Naive thymus-derived CD4-positive, alpha-beta T cell (primary cell): ENCODE results near the gene ZC3H10. TPM values are rescaled to one million over a fixed set of nuclear protein-coding genes. Genes with fewer than 3 reads are reported as not detected.

Experiments
- ATAC-seq: fragments of 150-1000 bp; cut with Tn5 transposase; 2 replicates; pipeline ENCODE4 v1.10.0; 2021; ENCODE audit warnings: mild to moderate bottlenecking, moderate library complexity
- CTCF ChIA-PET: fragments of 350-600 bp; sonication (Branson Sonifier 250); formaldehyde crosslinking; loops from one replicate; lab custom pipeline; 2021; ENCODE audit warnings: antibody characterized with exemption; lab: Charles Lee
- POLR2A ChIA-PET: fragments of 350-600 bp; sonication (Branson Sonifier 250); formaldehyde crosslinking; loops from one replicate; lab custom pipeline; 2021; ENCODE audit warnings: antibody characterized with exemption, inconsistent platforms; lab: Charles Lee
- DNase-seq, 9 donors: peaks; one replicate each; pipeline versions ENCODE4 v3.0.0 to v3.0.0-alpha.2; 2020 to 2022; ENCODE audit warnings: mixed read lengths in 1 of 9
- H3K27ac ChIP-seq: one replicate; pipeline ENCODE4 v1.7.0; 2013; ENCODE audit warnings: mild to moderate bottlenecking, low read depth, low read length, moderate library complexity
- H3K27me3 ChIP-seq, 2 donors: one replicate each; pipeline ENCODE4 v1.7.0; 2013; ENCODE audit warnings: low read length in 2 of 2, mild to moderate bottlenecking in 2 of 2, moderate library complexity in 2 of 2; ENCODE audit not compliant: control insufficient read depth in 2 of 2, insufficient read depth in 2 of 2
- H3K36me3 ChIP-seq, 3 experiments: 1 replicate in 2 of 3; 2 replicates in 1 of 3; pipeline ENCODE4 v1.7.0; 2013; ENCODE audit warnings: low read length in 3 of 3, mild to moderate bottlenecking in 3 of 3, moderate library complexity in 1 of 3; ENCODE audit not compliant: insufficient read depth in 3 of 3, control insufficient read depth in 2 of 3
- H3K4me1 ChIP-seq, 2 donors: one replicate each; pipeline ENCODE4 v1.7.0; 2013; ENCODE audit warnings: low read length in 2 of 2, mild to moderate bottlenecking in 2 of 2, moderate library complexity in 1 of 2; ENCODE audit not compliant: control insufficient read depth in 2 of 2, insufficient read depth in 2 of 2
- H3K4me3 ChIP-seq: 2 replicates; pipeline ENCODE4 v1.7.0; 2013; ENCODE audit warnings: mild to moderate bottlenecking, low read length
- H3K9me3 ChIP-seq, 3 experiments: 1 replicate in 2 of 3; 2 replicates in 1 of 3; pipeline ENCODE4 v1.7.0; 2013; ENCODE audit warnings: low read length in 3 of 3; ENCODE audit not compliant: control insufficient read depth in 2 of 3
- H3K27ac Mint-ChIP-seq, 9 donors: one replicate each; pipeline ENCODE4 v1.8.0; 2020 to 2022; ENCODE audit warnings: mixed read lengths in 9 of 9, mild to moderate bottlenecking in 8 of 9, moderate library complexity in 5 of 9, inconsistent platforms in 2 of 9
- H3K27me3 Mint-ChIP-seq, 5 donors: one replicate each; pipeline ENCODE4 v1.8.0; 2021 to 2022; ENCODE audit warnings: mixed read lengths in 5 of 5, mild to moderate bottlenecking in 1 of 5
- H3K36me3 Mint-ChIP-seq, 5 donors: one replicate each; pipeline ENCODE4 v1.8.0; 2020 to 2022; ENCODE audit warnings: mixed read lengths in 5 of 5, mild to moderate bottlenecking in 3 of 5, inconsistent platforms in 1 of 5
- H3K4me1 Mint-ChIP-seq, 7 donors: one replicate each; pipeline ENCODE4 v1.8.0; 2020 to 2022; ENCODE audit warnings: mixed read lengths in 7 of 7, mild to moderate bottlenecking in 3 of 7, inconsistent platforms in 1 of 7
- H3K4me3 Mint-ChIP-seq, 10 donors: one replicate each; pipeline ENCODE4 v1.8.0; 2020 to 2022; ENCODE audit warnings: mild to moderate bottlenecking in 10 of 10, mixed read lengths in 10 of 10, moderate library complexity in 6 of 10, inconsistent platforms in 2 of 10
- H3K9me3 Mint-ChIP-seq, 11 donors: one replicate each; pipeline ENCODE4 v1.8.0; 2020 to 2022; ENCODE audit warnings: mixed read lengths in 11 of 11, mild to moderate bottlenecking in 4 of 11, inconsistent platforms in 1 of 11, moderate library complexity in 1 of 11
- intact Hi-C, 2 donors: fragments of 100-400 bp; cut with micrococcal nuclease; formaldehyde crosslinking; loops; one replicate each; pipeline ENCODE4 v1.15.1; 2023
- polyA plus RNA-seq, 2 donors: library from polyadenylated mRNA; unstranded; fragments of 300-500 nt; fragmentation: Illumina TruSeq; gene quantifications; one replicate each; pipeline ENCODE4 v1.2.3, GENCODE V29; 2021
- total RNA-seq, 6 experiments: library from RNA in 5 of 6; stranded (reverse) in 5 of 6; gene quantifications; 1 replicate in 5 of 6; 2 replicates in 1 of 6; pipeline ENCODE4 v1.2.3 and lab custom pipeline; 2021 to 2026

Gene ZC3H10
- total and polyA plus RNA-seq, 7 experiments from 2014 or later, result 2.4 to 16.3 (median 8.5) TPM

DNA sequence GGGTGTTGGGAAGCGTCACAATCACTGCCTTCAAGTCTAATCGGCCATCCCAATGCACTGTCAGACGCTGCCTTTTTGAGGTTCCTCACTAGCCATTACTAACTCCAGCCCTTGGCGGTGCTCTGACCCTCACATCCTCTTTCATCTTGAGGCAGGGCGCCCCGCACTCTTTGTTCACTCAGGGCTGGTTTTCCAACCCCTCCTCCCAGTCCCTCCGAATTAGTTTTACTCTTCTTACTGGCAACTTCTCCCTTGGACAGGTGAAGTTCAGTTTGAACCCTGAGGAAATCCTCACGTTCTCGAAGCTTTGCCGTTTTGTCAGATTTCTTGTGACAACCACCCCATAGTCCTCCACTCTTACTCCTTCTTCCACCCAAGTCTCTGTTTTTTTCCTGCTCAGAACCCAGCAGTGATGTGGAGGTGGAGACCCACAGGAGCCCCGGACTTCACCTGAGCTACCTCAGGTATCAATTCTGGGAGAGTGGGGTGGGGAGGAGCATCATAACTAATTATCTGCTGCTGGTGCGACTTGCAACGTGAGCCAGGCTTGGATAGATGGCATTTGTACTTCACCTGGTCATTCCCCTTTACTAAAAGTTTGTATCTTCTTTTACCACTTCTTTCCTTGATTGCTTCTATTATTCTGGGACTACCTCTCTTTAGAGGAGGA, 757 bp downstream of the ZC3H10 start:
- Histone ChIP-seq H3K36me3 (peaks cover 0 to 22% (median 0%) of the 10 kb centered on the region in 3 experiments), H3K4me1 (peaks cover 24 to 25% of the 10 kb centered on the region in 2 donors), H3K27ac (peak overlapping the region; percentile 93), H3K9me3 (no peaks in the 10 kb centered on the region), H3K27me3 (no peaks in the 10 kb centered on the region), H3K4me3 (peak overlapping the region; percentile 95)
- Mint-ChIP-seq H3K36me3 (peaks cover 7 to 25% (median 19%) of the 10 kb centered on the region in 5 donors), H3K27ac (peak overlapping the region; percentile 89 to 99 (median 98)), H3K27me3 (no peaks in the 10 kb centered on the region), H3K4me3 (peak overlapping the region; percentile 87 to 100 (median 96)), H3K9me3 (peaks cover 0 to 5% (median 0%) of the 10 kb centered on the region in 11 donors), H3K4me1 (peaks cover 24 to 49% (median 36%) of the 10 kb centered on the region in 7 donors)
- intact Hi-C loops, result loop anchor here (1.0 to 10.0 kb wide), 33 partner anchors 7 to 1623 kb away; partner anchors contain the start of genes ANKRD52 (in 2 of the 2), COQ10A (in 2 of the 2), MYL6 (in 2 of the 2) and MYL6B (in 2 of the 2)
- ChIA-PET POLR2A (interaction anchor here (0.8 to 7.6 kb wide), 36 partner anchors 9 to 375 kb away, joined by 3 to 230 read pairs (median 5); partner anchors contain the start of genes ANKRD52, CNPY2, ESYT1 and GDF11), CTCF (interaction anchor here (0.5 to 13.4 kb wide), 24 partner anchors 9 to 380 kb away, joined by 3 to 193 read pairs (median 5); partner anchors contain the start of genes ANKRD52, ESYT1, MYL6 and PA2G4)
- no peak for ATAC-seq
- no peak for DNase-seq

DNA sequence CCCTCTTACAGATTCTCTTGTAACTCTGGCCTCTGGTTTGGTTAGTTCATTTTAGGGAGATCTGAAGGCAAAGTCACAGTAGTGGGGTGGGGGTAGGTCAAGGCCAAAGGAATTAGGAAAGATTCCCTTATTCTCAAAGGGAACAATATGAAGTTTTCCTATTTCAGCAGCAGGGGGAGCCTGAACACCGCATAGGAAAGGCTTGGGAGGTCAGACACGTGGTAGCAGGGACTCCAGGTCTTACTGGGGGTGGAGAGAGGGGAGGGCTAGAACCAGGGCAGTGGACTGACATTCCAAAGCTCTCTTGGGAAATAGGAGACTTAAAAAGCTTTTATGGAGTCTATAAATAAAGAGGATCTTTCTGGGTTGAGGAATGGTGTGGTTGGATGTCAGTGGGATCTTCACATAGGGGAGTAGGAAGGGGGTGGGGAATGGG, 1.3 kb downstream of the ZC3H10 start:
- peaks cover 7 to 25% (median 17%) of the 10 kb centered on the region in 5 donors for H3K36me3 Mint-ChIP-seq
- H3K4me3 ChIP-seq, result no peak overlapping the region
- H3K4me1 Mint-ChIP-seq, result peaks cover 24 to 53% (median 41%) of the 10 kb centered on the region in 7 donors
- peak overlapping the region; percentile 89 to 99 (median 98) for H3K27ac Mint-ChIP-seq
- H3K27me3 Mint-ChIP-seq, result no peaks in the 10 kb centered on the region
- H3K9me3 ChIP-seq, result no peaks in the 10 kb centered on the region
- no peaks in the 10 kb centered on the region for H3K27me3 ChIP-seq
- peak overlapping the region; percentile 87 to 100 (median 96) for H3K4me3 Mint-ChIP-seq
- CTCF ChIA-PET, result interaction anchor here (0.7 to 13.4 kb wide), 15 partner anchors 9 to 344 kb away, joined by 3 to 193 read pairs (median 4); partner anchors contain the start of genes ESYT1, MYL6, PA2G4 and RNF41
- intact Hi-C loops, result loop anchor here (1.0 to 10.0 kb wide), 18 partner anchors 39 to 1623 kb away; partner anchors contain the start of genes ANKRD52 (in 2 of the 2), COQ10A (in 2 of the 2), SUOX (in 2 of the 2) and BAZ2A (in 1 of the 2)
- H3K36me3 ChIP-seq, result peaks cover 0 to 20% (median 0%) of the 10 kb centered on the region in 3 experiments
- H3K9me3 Mint-ChIP-seq, result peaks cover 0 to 5% (median 0%) of the 10 kb centered on the region in 11 donors
- peak in 8 of 9 donors; percentile 48 to 70 (median 60) for DNase-seq
- POLR2A ChIA-PET, result interaction anchor here (0.8 to 7.6 kb wide), 15 partner anchors 9 to 351 kb away, joined by 3 to 230 read pairs (median 11); partner anchors contain the start of genes ANKRD52, ESYT1, MYL6 and PA2G4
- no peak for ATAC-seq
- peaks cover 24 to 25% of the 10 kb centered on the region in 2 donors for H3K4me1 ChIP-seq
- H3K27ac ChIP-seq, result peak overlapping the region; percentile 93

DNA sequence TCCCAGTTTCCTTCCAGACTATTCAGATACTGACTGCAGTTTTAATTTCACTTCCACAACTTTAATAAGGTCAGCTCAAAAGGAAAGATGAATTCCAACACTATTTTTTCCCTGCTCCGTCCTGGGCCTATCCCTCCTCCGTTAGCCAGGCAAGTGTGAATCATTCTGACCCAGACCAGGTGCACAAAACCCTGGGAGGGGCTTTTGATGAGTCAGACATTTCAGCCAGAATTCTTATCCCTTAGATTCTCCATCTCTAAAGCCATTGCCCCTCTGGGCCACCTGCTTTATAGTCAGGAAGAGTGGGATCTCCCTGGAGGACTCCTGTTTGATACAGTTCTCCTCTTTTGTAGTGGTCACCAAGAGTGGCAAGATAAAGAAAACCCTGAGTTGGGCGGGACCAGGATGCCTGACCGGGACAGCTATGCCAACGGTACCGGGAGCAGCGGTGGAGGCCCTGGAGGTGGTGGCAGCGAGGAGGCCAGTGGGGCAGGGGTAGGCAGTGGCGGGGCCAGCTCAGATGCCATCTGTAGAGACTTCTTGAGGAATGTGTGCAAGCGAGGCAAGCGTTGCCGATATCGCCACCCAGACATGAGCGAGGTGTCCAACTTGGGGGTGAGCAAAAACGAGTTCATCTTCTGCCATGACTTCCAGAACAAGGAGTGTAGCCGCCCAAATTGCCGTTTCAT, 2.2 kb downstream of the ZC3H10 start:
- intact Hi-C loops, result no loop called here
- H3K27ac Mint-ChIP-seq, result peak overlapping the region in 2 of 9 donors; percentile 36 to 38
- ATAC-seq, result no peak
- H3K4me1 Mint-ChIP-seq, result peaks cover 24 to 60% (median 46%) of the 10 kb centered on the region in 7 donors
- Histone ChIP-seq H3K4me3 (no peak overlapping the region), H3K27ac (no peak overlapping the region), H3K9me3 (no peaks in the 10 kb centered on the region), H3K27me3 (no peaks in the 10 kb centered on the region), H3K36me3 (peaks cover 0 to 20% (median 0%) of the 10 kb centered on the region in 3 experiments), H3K4me1 (peaks cover 24 to 29% of the 10 kb centered on the region in 2 donors)
- no peak for DNase-seq
- CTCF ChIA-PET, result interaction anchor here (0.7 to 13.4 kb wide), 12 partner anchors 8 to 343 kb away, joined by 3 to 193 read pairs (median 4); partner anchors contain the start of genes ESYT1, MYL6, PA2G4 and RNF41
- H3K36me3 Mint-ChIP-seq, result peaks cover 7 to 25% (median 17%) of the 10 kb centered on the region in 5 donors
- POLR2A ChIA-PET, result interaction anchor here (0.5 to 7.6 kb wide), 11 partner anchors 8 to 147 kb away, joined by 3 to 230 read pairs (median 46); partner anchors contain the start of genes ANKRD52, ESYT1, MYL6 and PA2G4
- peak overlapping the region in 1 of 10 donors; percentile 18 for H3K4me3 Mint-ChIP-seq
- H3K27me3 Mint-ChIP-seq, result no peaks in the 10 kb centered on the region
- peaks cover 0 to 5% (median 0%) of the 10 kb centered on the region in 11 donors for H3K9me3 Mint-ChIP-seq

DNA sequence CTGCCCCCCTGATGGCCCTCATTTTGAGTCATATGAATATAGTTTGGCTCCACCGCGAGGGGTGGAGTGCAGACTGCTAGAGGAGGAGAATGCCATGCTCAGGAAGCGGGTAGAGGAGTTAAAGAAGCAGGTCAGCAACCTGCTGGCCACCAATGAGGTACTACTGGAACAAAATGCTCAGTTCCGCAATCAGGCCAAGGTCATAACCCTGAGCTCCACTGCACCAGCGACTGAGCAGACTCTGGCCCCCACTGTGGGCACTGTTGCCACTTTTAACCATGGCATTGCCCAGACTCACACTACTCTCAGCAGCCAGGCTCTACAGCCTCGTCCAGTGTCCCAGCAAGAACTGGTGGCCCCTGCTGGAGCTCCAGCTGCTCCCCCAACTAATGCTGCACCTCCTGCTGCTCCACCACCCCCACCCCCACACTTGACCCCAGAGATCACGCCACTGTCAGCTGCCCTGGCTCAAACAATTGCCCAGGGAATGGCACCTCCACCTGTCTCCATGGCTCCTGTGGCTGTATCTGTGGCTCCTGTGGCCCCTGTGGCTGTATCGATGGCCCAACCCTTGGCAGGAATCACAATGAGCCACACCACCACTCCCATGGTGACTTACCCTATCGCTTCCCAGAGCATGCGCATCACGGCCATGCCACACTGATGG, 3.3 kb downstream of the ZC3H10 start:
- peaks cover 0 to 18% (median 0%) of the 10 kb centered on the region in 3 experiments for H3K36me3 ChIP-seq
- ATAC-seq (no peak), DNase-seq (no peak)
- peaks cover 27 to 35% of the 10 kb centered on the region in 2 donors for H3K4me1 ChIP-seq
- Mint-ChIP-seq H3K27ac (peak overlapping the region in 1 of 9 donors; percentile 36), H3K9me3 (peaks cover 0 to 5% (median 0%) of the 10 kb centered on the region in 11 donors), H3K27me3 (no peaks in the 10 kb centered on the region), H3K4me1 (peaks cover 29 to 60% (median 50%) of the 10 kb centered on the region in 7 donors), H3K36me3 (peaks cover 7 to 25% (median 17%) of the 10 kb centered on the region in 5 donors), H3K4me3 (no peak overlapping the region)
- no peaks in the 10 kb centered on the region for H3K9me3 ChIP-seq
- H3K27ac ChIP-seq, result no peak overlapping the region
- H3K27me3 ChIP-seq, result no peaks in the 10 kb centered on the region
- ChIA-PET POLR2A (interaction anchor here (0.7 to 7.6 kb wide), 4 partner anchors 17 to 137 kb away, joined by 3 to 230 read pairs (median 74); partner anchors contain the start of genes ANKRD52, PA2G4 and SMARCC2), CTCF (interaction anchor here (0.7 to 13.4 kb wide), 3 partner anchors 68 to 85 kb away, joined by 3 to 193 read pairs (median 3); partner anchors contain the start of gene SMARCC2)
- intact Hi-C loops, result no loop called here
- no peak overlapping the region for H3K4me3 ChIP-seq

DNA sequence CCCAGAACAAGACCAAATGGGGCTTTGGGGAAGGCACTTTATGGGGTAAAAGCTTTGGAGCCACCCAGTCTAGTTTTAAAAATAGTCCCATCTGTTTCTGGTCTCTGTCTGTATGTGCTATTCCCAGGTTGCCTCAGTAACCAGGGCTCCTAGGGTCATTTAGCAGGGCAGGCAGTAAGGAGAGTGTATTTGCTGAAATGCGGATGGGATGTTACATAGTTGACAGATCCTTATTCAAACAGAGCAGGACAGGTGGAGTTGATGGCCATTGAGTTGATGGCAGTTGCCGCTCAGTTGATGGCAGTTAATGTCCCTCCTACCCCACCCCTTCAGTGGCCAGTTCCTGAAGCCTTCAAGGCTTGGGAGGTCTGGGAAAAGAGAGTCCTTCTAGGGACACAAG, 4.6 kb downstream of the ZC3H10 start:
- peaks cover 0 to 17% (median 0%) of the 10 kb centered on the region in 3 experiments for H3K36me3 ChIP-seq
- CTCF ChIA-PET, result interaction anchor here (0.7 to 13.4 kb wide), 4 partner anchors 29 to 83 kb away, joined by 3 to 193 read pairs (median 3); partner anchors contain the start of gene SMARCC2
- H3K27me3 Mint-ChIP-seq, result no peaks in the 10 kb centered on the region
- POLR2A ChIA-PET, result interaction anchor here (0.6 to 13.1 kb wide), 5 partner anchors 37 to 273 kb away, joined by 3 to 192 read pairs (median 5); partner anchors contain the start of genes MYL6 and SMARCC2
- peaks cover 36 to 46% of the 10 kb centered on the region in 2 donors for H3K4me1 ChIP-seq
- H3K27me3 ChIP-seq, result no peaks in the 10 kb centered on the region
- H3K9me3 ChIP-seq, result no peaks in the 10 kb centered on the region
- peak overlapping the region in 4 of 9 donors; percentile 1 to 79 (median 18) for H3K27ac Mint-ChIP-seq
- H3K4me3 ChIP-seq, result no peak overlapping the region
- peaks cover 35 to 61% (median 59%) of the 10 kb centered on the region in 7 donors for H3K4me1 Mint-ChIP-seq
- no peak overlapping the region for H3K4me3 Mint-ChIP-seq
- intact Hi-C loops, result no loop called here
- no peak overlapping the region for H3K27ac ChIP-seq
- ATAC-seq, result no peak
- H3K36me3 Mint-ChIP-seq, result peaks cover 3 to 14% (median 4%) of the 10 kb centered on the region in 5 donors
- DNase-seq, result no peak
- peaks cover 0 to 5% (median 0%) of the 10 kb centered on the region in 11 donors for H3K9me3 Mint-ChIP-seq
